Fibroblast of mammary gland (primary cell): Measurements from ENCODE around the gene RETREG3.
"Not testable (repeated sequence)": the region's sequence is repeated elsewhere in the genome, so short reads cannot be mapped to it uniquely, and the experiment has no call there.

ENCODE experiments used
- DNase-seq: peaks from one replicate; pipeline ENCODE4 v3.0.0-alpha.2; 2010; ENCODE audit warnings: low read depth
- H3K4me3 ChIP-seq: 2 replicates; pipeline ENCODE4 v1.5.1; 2011; ENCODE audit warnings: low read depth, mild to moderate bottlenecking, low read length, moderate library complexity; ENCODE audit not compliant: control insufficient read depth
- CTCF ChIP-seq: conservative IDR thresholded peaks from 2 replicates; pipeline ENCODE4 v1.5.1; 2011; ENCODE audit warnings: low read depth, low read length, inconsistent platforms; ENCODE audit not compliant: control insufficient read depth, insufficient read depth

Gene RETREG3

DNA sequence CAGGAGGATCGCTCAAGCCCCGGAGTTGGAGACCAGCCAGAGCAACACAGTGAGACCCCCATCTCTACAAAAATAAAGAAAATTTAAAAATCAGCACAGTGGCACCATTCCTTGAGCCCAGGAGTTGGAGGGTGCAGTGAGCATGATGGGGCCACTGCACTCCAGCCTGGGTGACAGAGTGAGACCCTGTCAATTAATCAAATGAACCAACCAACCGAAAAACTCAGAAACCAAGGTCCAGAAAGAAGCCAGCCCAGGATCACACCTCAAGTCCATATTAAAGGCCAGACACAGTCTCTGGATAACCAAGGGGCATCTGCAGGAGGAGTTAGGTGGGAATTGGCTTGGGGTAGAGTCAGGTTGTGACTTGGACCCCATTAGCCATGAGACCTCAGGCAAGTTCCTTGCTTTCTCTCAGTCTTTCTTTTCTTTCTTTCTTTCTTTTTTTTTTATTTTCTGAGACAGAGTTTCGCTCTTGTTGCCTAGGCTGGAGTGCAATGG lies 54.0 kb downstream of the RETREG3 start:
- no peak for TF ChIP-seq CTCF
- no peak for DNase-seq
- peak overlapping the region; percentile 82 for H3K4me3 ChIP-seq

- peak; percentile 64 for DNase-seq
- no peak for TF ChIP-seq CTCF
- H3K4me3 ChIP-seq, result peak overlapping the region; percentile 82
These were observed 54.7 kb downstream of the RETREG3 start for GRCh38 chr17:42554250-42555121.

DNA sequence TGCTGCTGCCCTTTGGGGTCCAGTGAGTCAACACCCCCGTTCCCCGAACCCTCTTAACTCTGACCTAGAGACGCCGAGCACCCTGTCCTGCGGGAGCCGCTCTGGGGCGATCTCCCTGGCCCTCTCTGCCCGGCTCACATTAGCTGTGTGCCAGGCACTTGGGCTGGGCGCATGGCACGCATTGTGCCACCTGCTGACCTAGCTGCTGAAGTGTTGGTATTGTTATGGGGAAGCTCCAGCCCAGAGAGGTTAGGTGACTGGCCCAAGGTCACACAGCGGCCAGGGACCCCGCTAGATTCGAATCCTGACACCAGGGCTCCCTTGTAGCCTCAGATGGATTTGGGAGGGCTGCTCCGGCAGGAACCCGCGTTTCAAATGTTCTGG lies 55.3 kb downstream of the RETREG3 start:
- no peak for DNase-seq
- peak overlapping the region; percentile 82 for H3K4me3 ChIP-seq
- no peak for TF ChIP-seq CTCF

DNA sequence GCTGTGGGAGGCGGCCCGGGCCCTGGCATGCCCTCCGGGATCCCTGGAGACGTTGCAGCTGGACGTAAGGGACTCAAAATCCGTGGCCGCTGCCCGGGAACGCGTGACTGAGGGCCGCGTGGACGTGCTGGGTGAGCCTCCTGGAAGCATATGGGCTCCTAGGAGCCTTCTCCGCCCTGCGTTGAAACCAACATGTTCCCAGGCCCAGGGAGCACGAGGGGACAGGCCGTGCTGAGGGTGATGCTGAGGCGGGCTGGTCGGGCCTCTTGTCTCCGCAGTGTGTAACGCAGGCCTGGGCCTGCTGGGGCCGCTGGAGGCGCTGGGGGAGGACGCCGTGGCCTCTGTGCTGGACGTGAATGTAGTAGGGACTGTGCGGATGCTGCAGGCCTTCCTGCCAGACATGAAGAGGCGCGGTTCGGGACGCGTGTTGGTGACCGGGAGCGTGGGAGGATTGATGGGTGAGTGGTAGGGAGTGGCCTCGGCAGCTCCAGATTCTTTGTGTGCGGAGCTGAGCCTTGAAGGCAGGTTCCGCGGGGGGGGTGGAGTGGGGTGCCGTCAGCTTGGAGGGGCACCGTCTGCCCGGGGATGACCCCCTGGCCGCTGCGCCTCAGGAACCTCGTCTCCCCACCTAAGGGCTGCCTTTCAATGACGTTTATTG lies 55.9 kb downstream of the RETREG3 start:
- TF ChIP-seq CTCF, result peak; percentile 31
- peak overlapping the region; percentile 82 for H3K4me3 ChIP-seq
- DNase-seq, result peak; percentile 78

DNA sequence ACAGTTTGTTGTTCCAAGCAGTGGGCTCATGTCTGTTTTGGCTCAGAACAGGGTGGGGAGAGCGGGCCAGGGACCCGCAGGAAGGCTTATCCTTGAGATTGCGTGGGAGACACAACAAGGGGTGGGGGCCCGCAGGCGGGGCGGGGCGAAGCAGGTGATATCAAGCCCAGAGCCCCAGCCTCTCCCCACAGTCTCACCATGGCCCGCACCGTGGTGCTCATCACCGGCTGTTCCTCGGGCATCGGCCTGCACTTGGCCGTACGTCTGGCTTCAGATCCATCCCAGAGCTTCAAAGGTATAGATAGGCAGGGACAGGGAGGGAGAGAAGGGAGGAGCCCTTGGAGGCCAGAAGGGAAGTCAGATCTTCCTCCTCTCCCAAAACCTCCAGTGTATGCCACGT lies 56.4 kb downstream of the RETREG3 start, which contains the start of gene HSD17B1:
Gene HSD17B1 (plus strand): TSS at position 188 of the 400 bp plus-strand sequence. CDS start 11 bp downstream, at position 199.
- peak within 1 kb of the TSS; percentile 82 for H3K4me3 ChIP-seq
- not testable (repeated sequence) for DNase-seq

- TF ChIP-seq CTCF, result no peak
- no peak for DNase-seq
- no peak overlapping the region for H3K4me3 ChIP-seq
These were observed 60.0 kb downstream of the RETREG3 start for GRCh38 chr17:42548993-42549755.
